ENCODE data around the gene NPLOC4.

The NPLOC4 gene

GRCh38 chr17:81565231-81565630, 71.7 kb downstream of the NPLOC4 start:
- DNase-seq (ENCODE audit: low read depth): no peak

GRCh38 chr17:81564778-81565177, 72.1 kb downstream of the NPLOC4 start:
- DNase-seq (ENCODE audit: low read depth): no peak

DNA sequence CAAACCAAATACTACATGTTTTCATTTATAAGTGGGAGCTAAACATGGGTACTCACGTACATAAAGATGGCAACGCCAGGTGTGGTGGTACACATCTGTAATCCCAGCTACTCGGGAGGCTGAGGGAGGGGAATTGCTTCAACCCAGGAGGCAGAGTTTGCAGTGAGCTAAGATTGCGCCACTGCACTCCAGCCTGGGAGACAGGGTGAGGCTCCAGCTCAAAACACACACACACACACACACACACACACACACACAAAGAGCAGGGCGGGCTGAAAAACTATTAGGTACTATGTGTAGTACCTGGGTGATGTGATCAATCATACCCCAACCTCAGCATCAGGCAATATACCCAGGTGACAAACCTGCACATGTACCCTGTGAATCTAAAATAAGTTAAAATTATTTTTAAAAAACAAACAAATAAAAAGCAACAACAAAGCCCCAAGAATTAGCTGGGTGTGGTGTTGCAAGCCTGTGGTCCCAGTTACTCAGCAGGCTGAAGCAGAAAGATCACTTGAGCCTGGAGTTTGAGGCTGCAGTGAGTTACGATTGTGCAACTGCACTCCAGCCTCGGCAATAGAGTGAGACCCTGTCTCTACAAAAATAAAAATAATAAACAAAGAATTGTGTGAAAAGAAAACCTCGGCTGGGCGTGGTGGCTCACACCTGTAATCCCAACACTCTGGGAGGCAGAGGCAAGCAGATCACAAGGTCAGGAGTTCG, 72.9 kb downstream of the NPLOC4 start:
- DNase-seq (ENCODE audit: low read depth): peak; percentile 97

DNA sequence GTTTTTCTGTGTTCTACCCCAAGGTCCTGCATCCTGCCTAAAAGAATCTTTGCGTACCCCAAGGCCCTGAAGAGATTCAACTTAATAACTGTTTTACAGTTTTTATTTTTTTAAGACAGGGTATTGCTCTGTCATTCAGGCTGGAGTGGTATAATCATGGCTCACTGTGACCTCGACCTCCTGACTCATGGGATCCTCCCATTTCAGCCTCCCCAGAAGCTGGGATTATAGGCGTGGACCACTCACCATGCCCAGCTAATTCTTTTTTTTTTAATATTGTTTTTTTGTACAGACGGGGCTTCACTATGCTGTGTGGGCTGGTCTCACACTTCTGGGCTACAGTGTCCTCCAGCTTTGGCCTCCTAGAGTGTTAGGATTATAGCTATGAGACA, 75.4 kb downstream of the NPLOC4 start:
- DNase-seq (ENCODE audit: low read depth): peak; percentile 50

DNA sequence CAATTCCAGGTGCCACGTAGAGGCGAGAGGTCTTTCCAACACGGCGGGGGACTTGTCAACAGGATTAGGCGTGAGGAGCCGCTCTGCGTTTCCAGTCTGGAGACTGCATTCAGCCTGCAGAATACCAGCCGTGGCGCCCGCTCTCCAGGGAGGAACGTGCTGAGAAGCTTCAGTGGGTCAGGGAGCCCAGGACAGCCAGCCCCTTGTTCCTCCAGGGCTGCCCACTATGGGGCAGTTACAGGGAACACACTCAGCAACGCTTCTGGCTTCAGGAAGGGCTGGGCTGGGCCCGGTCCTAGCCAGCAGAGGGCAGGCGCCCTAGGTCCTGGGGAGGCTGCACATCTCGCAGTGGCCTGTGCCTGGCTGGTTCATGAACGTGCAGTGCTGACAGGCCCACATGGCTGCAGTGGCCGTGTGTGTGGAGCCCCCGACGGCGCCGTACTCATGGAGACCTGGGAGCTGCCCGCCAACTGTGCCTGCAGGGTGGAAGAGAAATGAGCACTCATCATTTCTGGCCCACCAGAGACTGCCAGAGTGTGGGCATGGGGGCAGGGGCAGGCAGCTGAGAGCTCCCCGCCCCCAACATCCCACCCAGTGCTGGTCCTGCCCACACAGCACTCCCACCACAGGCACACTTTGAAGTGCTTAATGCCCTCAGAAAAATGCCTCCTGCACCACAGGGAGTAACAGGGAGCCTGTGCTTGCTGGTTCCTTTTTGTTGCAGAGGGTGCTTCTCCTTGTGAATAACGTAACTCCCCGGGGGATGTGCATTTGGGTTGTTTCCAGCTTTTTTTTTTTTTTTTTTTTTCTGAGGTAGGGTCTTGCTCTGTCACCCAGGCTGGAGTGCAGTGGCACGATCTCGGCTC, 77.7 kb downstream of the NPLOC4 start:
- no peak for DNase-seq (ENCODE audit: low read depth)

GRCh38 chr17:81558115-81558468, 78.8 kb downstream of the NPLOC4 start:
- no peak for DNase-seq (ENCODE audit: low read depth)

GRCh38 chr17:81557276-81558114, 79.4 kb downstream of the NPLOC4 start:
- no peak for DNase-seq (ENCODE audit: low read depth)

GRCh38 chr17:81556863-81557262, 80.0 kb downstream of the NPLOC4 start:
- DNase-seq (ENCODE audit: low read depth): no peak

GRCh38 chr17:81556175-81556691, 80.7 kb downstream of the NPLOC4 start:
- no peak for DNase-seq (ENCODE audit: low read depth)

DNA sequence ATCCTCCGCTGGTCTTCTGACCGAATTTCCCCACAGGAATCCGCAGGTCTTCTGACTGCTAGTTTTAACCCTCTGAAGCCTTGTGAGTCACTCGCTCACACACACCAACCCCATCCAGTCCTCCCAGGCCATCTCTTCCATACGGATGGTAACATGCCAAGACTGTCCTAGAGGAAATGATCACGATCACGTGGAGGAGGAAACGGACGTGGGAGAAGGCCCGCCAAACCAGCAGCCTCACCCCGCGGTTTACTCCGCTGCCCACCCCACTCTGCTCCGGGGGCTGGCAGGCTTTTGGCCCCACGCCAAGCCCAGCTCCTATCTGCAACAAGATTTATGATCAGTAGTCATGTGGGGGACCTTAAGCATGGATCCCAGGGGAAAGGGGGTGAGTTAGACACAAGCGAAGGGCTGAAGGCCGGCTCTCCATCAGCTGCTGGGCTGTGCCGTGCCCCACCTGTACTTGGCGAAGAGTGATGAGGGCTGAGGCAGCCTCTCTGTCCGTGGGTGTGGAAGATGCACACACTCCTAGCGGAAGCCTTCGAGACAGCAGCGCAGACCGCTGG, 83.2 kb downstream of the NPLOC4 start:
- peak; percentile 95 for DNase-seq (ENCODE audit: low read depth)

DNA sequence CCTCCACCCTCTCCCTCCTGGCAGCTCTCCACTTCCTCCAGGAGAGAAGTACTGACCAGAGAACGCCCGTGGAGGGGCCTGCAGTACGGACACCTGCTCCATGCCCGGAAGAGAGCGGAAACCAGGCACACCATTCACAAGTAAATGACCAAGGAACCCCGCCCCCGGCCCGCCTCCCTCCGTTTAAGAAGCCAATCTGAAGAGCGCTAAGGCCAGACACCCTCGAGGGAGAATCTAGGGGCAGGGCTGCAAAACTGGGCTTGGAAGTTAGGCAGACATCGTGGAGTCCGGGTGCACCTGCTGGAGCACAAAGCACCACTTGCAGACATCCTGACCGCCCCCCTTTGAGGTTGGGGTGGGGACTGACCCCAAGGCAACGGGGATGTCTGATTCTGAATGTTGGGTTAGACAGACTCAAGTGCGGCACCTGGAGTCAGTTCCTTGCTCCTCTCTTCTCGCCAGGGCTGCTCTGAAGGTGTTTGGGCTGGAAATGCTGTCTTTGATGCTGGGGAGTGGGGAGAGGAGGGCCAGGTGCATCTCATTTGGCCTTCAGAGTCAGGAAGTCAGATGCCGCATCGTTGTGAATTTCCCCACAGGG, 83.8 kb downstream of the NPLOC4 start:
- DNase-seq (ENCODE audit: low read depth): peak; percentile 82

- DNase-seq (ENCODE audit: low read depth): peak; percentile 81
Measured at GRCh38 chr17:81552244-81553017, 84.5 kb downstream of the NPLOC4 start, which contains the start of gene FAAP100. FAAP100 (minus strand) TSS chr17:81552353; CDS start chr17:81552330, 23 bp downstream.

GRCh38 chr17:81551458-81552243, 85.3 kb downstream of the NPLOC4 start:
- DNase-seq (ENCODE audit: low read depth): no peak

GRCh38 chr17:81550830-81551457, 86.0 kb downstream of the NPLOC4 start:
- no peak for DNase-seq (ENCODE audit: low read depth)

GRCh38 chr17:81550285-81550684, 86.6 kb downstream of the NPLOC4 start:
- no peak for DNase-seq (ENCODE audit: low read depth)

- DNase-seq (ENCODE audit: low read depth): no peak
Measured at GRCh38 chr17:81549826-81550225, 87.1 kb downstream of the NPLOC4 start.

GRCh38 chr17:81549031-81549557, 87.8 kb downstream of the NPLOC4 start:
- no peak for DNase-seq (ENCODE audit: low read depth)

GRCh38 chr17:81547614-81547982, 89.3 kb downstream of the NPLOC4 start:
- no peak for DNase-seq (ENCODE audit: low read depth)
